ENCODE data around the gene PUDP.
A peak's percentile ranks its signal among the peaks of the same experiment; 100 is the strongest.
"Not testable (repeated sequence)": the region's sequence is repeated elsewhere in the genome, so short reads cannot be mapped to it uniquely, and the experiment has no call there.

The PUDP gene

DNA sequence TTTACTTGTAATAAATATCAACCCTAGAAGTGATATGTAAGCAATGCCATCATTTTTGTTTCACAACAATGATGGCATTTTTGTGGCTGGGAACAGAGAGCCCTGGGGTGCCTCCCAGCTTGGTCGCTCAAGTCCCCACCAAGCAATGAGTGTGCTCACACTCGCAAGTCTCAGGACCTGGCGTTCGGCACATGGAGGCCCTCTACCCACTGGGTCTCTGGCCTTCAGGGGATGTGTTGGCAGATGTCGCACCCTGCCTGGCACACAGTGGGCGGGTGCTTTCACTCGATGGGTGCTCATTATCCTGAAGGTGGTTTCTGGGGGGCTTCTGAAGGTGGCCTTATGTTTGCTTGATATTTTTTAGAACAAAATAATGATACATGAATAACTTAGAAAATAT lies 75.1 kb downstream of the PUDP start:
- no peak for DNase-seq

DNA sequence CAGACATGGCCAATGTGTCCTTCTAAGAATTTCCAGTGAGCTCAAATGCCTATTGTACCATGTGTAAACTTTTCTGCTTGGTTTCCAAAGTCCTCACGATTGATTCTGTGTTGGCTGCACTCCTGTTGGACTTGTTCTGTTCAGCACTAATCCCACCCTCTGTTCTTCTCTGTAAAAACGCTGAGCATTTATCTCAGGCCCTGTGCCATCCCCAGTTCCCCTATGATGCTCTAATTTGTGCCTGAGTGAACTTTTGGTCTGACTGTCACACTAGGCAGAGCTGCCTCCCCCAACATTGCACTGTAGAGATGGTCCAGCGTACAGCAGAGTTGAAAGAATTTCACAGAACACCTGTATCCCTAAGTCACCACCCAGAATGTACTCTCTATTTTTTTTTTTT lies 76.6 kb downstream of the PUDP start:
- DNase-seq, result no peak

DNA sequence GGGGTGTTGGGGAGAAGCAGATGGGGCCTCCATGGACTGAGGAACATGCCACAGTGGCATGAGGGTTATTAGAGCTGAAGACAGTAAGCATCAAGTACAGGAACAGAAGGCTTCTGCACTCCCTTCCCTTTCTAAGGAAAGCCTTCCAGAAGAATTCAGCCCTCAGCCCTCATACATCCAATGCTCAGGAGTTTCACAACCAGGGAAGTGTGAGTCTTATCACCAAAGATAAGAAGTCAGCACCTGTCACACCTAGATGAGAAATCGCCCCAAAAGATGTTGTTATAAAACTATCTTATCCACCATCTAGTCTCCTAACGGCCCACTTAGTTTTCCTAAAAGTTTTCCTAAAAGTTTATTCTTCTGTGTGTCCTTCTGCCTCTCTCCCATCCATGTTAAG lies 78.4 kb downstream of the PUDP start:
- DNase-seq, result no peak

DNA sequence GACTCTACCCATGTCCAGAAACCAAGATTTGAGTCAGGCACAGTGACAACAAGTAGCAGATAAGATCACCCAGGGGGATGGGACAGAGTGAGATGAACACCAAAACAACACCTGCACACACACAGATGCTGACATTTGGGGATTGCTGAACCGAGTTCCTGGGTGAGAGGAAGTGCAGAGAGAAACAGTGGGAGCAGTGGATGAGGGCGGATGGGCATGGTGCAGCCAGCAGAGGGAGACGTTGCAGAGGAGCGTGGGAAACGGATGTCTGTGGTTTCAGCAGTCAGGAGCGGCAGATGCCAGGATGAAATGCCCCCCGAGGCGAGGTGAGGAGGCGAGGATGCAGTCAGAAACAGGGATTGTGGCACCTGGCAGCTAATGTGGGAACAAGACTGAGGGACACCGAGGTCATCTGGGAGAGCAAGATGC lies 79.0 kb downstream of the PUDP start:
- DNase-seq, result no peak

DNA sequence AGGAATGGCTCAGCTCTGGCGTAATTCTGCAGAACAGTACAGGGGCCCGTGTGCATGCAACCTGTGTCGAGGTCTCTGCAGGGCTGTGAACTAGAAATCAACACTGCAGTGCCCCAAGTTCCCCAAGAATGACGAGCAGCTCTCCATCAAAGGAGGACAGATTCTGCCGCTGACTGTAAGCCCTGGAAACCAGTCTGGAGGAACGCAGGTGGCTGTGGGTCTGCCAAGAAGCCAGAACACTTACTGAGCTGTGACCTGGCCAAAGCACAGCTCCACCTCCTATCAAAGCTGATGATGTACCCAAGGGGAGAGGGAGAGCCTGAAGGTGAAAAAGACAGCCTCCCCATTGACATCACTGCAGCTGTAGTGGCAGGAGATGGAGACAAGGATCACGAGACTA lies 80.7 kb downstream of the PUDP start:
- no peak for DNase-seq

DNA sequence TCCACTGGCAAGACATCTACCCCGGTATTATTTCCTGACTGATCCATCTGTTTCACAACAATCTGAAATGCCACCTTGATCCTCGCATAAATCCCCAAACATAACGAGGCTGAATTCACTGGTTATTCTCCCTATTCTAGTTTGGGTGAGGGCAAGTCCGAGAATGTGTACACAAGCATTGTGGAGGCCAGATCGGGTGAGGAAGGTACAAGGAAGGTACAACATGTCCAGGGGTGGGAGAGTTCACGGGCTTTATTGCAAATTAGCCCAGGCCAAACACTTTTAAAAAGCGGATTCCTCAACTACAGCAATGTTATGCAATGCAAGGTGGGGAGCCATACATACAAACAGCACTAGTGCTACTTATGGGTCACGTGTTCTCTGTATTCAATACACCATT lies 82.5 kb downstream of the PUDP start:
- DNase-seq, result no peak

DNA sequence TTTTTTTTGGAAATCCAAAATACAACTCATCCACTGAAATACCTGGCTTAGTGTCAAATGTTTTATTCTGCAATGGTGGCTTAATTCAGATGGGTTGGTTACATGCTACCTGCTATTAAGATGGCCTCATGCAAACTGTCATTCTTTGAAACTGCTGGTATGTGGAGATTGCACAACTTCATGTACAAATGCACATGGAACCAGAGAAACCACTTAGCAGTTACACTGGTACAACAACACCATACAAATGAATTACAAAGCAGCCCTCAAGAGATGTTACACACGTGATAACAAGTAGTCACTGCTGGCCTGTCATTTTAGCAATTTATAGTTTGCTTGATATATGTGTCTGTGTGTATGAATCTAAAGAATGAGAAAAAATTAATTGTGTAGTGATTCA lies 85.0 kb downstream of the PUDP start:
- DNase-seq, result no peak

DNA sequence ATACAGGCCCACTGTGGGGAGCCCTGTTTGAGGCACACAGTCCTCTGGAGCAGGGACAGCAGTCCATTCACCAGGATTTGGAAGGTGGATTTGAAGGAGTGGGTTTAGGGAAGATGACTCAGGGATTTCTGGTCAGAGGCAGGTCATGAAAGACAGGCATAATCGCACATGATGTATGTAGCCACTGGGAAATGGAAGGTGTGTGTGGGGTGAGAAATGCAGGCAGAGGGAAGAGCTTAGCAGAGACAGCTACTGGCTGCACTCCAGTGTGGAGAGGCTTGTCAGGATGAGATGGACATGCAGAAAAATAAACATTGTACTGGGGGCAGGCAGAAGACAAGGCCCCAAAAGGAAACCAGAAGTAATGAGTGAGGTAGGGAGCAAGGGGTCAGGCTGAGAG lies 85.7 kb downstream of the PUDP start:
- DNase-seq, result peak; percentile 16

DNA sequence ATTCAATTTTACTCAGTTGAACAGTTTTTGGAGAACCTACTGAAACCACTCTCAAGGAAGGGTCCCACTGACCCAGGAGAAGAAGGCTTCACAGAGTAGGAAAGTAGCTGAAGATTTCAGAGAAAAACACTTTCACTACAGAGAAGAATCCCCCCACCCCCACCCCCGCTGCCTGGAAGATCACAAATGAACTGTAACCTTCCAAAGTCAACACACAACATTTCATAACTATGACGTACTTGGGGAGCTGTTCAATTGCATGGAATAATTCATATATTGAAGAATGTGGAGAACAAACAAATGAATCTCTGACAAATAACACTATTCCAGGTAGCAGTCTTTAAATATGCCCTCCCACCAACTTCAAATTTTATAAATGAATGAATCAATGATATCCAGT lies 86.5 kb downstream of the PUDP start:
- DNase-seq, result no peak

DNA sequence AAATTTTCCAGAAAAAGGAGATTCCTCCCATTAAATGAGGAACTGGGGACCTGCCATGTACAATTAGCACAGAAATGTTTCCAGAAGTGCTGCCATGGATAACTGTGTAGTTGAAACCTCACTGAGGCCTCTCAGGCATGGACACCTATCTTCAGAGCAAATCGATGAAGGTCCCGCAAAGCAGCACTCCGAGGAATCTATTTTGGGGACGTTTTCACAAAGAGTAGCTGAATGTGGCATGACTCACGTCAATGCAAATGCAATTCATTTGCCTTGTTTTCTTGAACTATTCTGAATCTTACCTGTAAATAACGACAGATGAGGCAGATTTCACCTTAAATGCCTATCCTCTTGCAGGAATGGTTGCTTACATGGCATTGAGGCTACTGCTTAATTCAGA lies 87.5 kb downstream of the PUDP start:
- no peak for DNase-seq

DNA sequence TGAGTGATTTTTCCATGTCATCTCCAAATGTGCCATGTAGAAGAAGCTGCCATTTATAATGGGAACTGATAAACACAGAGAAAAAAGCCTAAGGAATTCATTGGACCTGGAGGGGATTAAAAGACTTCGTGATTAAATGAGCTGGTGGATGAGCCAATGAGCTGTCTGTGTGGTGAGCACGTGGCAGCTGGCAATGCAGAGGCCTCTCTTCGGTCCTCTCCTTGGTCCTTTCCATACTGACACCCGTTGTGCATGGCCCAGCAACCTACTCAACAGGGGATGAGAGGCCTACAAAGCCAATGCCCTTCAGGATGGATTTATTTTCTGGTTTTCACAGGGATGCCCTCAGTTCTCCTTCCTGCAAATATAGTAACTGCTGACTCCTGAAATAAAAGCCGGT lies 88.1 kb downstream of the PUDP start:
- DNase-seq, result no peak

DNA sequence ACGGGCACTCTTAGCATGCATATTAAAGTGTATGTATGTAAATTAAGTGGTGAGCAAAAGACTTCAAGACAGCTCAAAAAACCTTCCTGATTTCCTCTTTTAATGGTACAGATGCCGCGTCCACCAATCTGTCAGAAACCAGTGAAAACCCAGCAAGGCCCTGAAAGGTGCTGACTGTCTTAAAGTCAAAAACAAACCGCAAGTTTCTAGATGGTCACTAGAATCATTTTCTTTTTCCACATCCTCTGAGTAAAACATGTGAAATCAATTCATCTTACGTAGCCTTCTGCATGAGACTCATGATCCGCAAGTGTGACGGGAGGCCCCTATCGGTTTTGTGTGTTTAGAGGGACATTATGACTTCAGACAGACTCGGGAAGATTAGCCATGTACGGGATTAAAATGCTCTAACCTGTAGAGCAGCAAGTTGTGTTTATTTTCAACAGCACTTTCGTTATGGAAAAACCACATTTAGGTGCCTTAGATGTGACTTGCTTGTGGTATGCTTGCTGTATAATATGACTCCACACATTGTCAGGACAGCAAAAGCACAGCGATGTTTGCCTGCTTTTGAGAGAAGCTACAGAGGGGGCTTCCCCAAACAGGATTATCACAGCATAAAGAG lies 88.6 kb downstream of the PUDP start:
- no peak for DNase-seq

DNA sequence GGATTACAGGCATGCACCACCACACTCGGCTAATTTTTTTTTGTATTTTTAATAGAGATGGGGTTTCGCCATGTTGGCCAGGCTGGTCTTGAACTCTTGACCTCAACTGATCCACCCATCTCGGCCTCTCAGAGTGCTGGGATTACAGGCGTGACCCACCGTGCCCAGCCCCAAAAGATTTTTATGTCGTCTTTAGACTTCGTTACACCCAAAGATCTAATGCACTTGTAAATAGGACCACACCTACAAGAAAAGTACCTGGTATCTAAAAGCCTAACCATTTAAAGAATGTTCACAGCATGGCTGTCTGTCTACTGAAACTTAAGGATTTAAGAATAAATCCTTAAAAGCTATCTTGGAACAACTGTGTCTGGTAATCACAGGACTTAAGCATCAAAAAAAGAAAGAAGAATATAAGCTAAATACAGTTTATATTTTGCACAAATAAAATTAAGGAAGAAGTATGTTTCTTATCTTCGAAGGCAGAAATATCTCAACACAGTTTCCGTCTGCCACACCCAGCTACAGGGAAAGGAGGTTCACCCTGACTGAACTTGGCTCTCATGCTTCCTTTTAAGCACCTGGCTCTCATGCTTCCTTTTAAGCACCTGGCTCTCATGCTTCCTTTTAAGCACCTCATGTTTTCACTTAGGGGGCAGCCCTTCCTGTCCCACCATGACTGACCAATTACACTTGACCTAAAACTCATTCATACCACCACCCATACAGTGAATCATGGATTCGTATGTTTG lies 92.4 kb downstream of the PUDP start:
- DNase-seq, result no peak

DNA sequence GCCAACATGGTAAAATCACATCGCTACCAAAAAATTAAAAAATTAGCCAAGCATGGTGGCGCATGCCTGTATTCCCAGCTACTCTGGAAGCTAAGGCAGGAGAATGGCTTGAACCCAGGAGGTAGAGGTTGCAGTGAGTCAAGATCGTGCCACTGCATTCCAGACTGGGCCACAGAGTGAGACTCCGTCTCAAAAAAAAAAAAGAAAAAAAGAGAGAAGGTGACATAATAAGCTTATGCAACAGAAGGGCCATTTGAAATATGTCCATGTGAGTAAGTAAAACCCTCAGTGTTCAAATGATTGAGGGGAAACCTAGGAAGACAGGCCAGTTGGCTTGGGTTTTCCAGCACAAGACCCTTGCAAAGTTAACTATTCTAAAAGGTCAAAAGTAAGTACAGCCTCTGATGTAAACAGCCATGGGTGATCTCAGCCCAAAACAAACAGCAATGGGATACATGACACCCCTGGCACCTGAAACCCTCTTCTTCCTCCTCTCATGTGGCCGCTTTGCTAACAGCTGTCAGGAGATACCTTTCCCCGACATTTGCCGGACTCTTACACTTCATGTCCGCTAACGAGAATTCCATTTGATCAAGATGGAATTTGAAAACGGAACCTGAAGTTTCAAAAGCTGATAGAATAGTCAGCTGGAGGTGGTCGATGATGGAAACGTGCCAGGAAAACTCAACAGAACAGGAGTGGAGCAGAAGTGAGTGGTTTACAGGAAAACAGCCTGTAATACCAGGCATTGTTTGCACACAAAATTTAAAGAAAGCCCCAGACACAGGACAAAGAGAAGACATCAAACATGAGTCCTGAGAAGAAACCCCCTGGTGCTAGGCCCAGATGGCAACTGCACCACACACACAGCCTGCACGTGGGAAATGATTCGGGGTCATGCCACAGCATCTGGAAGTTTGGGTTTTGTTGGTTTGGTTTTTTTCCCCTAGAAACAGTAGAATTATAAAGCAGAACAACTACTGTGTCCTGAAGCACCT lies 93.4 kb downstream of the PUDP start:
- no peak for DNase-seq

DNA sequence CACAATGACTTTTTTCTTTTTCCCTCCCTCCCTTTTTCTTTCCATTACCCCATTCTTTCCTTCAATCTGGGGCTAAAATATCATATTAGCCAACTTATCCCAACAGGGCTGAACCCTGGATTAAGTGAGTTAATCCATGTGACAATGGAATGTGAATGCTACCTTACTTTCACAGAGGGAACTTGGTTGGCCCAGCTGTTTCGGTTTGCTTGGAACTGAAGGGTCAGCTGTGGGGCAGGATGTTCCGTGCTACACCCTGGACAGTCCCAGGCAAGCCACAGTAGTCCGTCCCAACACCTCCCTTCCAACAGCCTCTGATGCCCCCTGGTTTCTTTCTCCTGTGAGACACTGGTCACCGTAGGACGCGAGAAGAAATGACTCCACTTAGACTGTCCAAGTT lies 95.4 kb downstream of the PUDP start:
- no peak for DNase-seq

DNA sequence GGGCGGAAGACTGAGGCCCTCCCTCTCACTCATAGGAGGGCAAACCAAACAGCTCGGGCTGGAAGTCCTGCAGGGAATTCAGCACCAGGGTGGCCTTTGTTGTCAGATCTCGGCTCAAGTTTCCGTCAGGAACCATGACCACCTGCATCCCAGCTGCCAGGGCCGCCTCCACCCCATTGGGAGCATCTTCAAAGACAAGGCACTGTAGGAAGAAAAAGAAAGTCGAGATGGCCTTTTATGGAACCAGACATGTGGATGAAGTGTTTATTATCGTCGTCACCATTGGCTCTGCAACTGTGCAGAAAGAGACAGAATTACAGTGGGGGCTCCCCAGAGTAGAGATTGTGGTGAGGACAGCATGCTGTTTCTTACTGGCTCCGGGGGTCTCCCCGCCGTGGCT lies 97.7 kb downstream of the PUDP start:
- DNase-seq, result no peak

DNA sequence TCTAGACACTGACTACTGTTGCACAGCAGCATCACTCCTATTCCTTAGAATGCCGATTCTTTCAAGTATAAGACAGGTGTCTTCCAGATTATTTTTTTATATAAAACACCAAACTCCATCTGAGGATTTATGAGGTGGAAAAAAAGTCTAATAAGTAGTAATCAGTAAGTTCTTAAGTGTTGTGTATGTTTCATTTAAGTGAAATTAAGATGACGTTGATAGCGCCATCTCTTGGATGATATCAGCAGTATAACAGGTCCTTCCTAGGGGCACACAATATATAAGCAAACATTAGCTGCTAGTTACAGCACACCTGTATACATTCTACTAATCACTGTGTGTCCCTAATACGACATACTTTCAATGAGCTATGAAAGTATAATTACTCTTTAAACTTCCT lies 100.0 kb downstream of the PUDP start:
- no peak for DNase-seq

DNA sequence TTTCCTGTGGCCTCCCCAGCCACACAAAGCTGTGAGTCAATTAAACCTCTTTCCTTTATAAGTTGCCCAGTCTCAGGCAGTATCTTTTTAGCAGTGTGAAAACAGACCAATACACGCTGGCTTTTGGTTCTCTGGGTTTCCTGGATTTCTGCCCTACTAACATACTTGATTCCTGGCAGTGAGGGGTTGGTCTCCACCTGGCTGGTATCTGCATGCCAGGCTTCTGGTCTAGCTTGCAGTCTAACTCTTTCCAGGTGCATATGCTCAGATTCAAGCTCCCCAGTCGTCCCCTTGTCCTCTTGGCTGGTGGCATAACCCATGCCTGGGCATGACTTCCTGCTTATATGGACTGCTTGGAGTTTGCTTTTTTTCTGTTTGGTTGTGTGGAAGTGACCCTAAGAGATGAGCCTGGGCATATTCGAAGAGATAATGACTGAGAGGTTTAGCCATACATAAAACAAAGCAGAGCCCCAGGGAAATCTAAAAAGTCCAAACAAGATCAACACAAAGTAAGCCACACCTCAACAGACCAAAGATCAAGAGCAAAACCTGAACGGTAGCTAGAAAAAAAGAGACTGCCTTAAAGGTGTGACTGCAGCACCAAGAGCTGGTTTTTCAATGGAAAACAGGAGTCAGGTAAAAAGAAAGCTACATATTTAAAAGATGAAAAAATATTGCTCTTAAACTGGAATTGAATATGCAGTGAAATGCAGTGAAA lies 102.6 kb downstream of the PUDP start:
- no peak for DNase-seq

DNA sequence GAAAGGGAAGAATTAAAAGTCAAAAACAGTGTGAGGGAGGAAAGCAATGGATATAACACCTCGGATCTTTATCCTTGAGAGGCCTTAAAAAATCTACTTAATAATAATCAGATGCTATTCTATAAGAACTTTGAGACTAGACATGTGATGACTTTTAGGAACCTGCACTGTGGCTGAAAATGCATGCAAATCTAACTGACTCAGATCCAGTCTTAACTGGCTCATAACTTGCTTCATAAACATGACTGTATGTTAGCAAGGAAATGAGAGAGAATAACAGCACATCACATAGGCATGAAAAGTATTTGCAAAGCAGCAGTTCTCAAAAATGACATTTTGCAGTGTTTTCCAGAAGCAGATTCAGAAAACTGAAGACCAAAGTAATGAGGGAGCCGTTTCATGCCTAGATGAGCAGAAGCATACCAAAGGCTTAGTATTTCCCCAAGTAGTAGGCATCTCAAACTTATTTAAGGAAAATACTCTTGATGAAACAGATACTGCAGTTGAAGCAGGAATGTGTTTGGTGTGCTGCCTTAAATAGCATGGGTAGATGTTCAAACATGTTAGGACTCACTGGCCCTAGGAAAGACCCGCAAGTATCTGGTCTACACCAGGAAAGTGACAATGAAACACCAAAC lies 104.0 kb downstream of the PUDP start:
- DNase-seq, result peak; percentile 80

DNA sequence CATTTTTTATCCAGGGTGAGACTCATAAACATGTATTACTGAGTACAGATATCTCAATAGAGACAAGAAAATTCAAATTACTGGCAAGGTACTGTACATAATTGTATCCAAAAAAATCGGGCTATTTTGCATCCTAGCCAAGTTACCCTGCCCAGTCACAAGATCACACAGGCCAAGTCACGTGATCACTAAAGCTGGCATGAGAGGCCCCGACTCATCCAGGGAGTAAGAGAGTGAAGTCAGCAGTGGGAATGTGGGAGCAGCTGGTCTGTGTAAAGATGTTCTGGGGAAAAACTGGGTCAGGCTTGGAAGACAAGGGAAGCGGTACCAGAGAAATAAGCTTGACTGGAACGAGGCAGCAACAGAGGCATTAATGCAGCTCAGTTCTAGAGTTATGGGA lies 119.7 kb downstream of the PUDP start:
- no peak for DNase-seq

DNA sequence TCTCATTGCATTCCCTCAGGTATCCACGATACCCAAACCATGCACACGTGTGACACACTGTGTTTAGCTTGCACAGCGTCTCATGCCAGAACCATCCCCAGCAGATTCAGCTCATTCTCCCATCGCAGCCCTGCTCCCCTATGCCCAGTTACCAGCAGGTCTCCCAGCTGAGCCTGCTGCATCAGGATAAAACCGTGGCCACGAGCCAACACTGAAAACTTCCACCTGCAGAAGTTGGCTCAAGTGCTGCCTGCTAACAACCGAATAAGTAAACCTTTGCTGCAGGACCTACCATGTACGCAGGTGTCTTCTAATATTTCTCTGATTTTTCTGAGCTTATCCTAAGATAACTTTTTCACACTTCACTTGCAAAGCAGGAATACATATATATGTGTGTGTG lies 120.9 kb downstream of the PUDP start:
- no peak for DNase-seq

DNA sequence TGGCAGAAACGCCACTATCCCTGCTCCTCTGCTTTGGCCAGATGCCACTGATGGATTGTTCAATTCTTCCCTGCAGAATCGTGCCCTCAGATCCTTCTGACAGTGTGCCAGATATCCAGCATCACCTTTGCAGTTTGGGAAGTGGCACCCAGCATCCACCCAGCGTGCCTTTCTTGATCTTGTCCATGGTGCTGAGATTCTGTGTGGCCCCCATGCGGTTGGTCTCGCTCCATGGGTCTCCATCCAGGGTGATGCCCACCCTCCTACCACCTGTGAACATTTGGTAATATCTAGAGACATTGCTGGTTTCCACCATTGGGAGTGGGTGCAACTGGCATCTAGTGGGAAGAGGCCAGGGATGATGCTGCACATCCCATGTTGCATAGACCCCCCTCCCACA lies 121.6 kb downstream of the PUDP start:
- DNase-seq, result not testable (repeated sequence)
